Hepatocyte (in vitro differentiated cells): Measurements from ENCODE around the gene AGGF1. TPM values are rescaled to one million over a fixed set of nuclear protein-coding genes. Genes with fewer than 3 reads are reported as not detected.
A peak's percentile ranks its signal among the peaks of the same experiment; 100 is the strongest.

Experiments used
- DNase-seq: peaks from one replicate; pipeline ENCODE4 v3.0.0-alpha.2; 2016; ENCODE audit warnings: low spot score
- H2AFZ ChIP-seq: fragments of 200-600 bp; sonication (generic); 2 replicates; pipeline ENCODE4 v1.6.0; 2016; ENCODE audit warnings: antibody characterized with exemption, mild to moderate bottlenecking
- H3K27ac ChIP-seq: fragments of 200-600 bp; sonication (generic); 2 replicates; pipeline ENCODE4 v1.5.1; 2016; ENCODE audit warnings: mild to moderate bottlenecking
- H3K27me3 ChIP-seq: fragments of 200-600 bp; sonication (generic); 2 replicates; pipeline ENCODE4 v1.6.1; 2016
- H3K36me3 ChIP-seq: fragments of 200-600 bp; sonication (generic); replicated peaks from 2 replicates; pipeline ENCODE4 v1.5.1; 2016; ENCODE audit warnings: low read depth; ENCODE audit not compliant: insufficient read depth
- H3K4me1 ChIP-seq: fragments of 200-600 bp; sonication (generic); 2 replicates; pipeline ENCODE4 v1.5.1; 2016; ENCODE audit warnings: mild to moderate bottlenecking, moderate library complexity; ENCODE audit not compliant: insufficient read depth
- H3K4me2 ChIP-seq: fragments of 200-600 bp; sonication (generic); 2 replicates; pipeline ENCODE4 v1.6.0; 2016
- H3K4me3 ChIP-seq: fragments of 200-600 bp; sonication (generic); 2 replicates; pipeline ENCODE4 v1.5.1; 2016; ENCODE audit warnings: mild to moderate bottlenecking
- H3K79me2 ChIP-seq: fragments of 200-600 bp; sonication (generic); 2 replicates; pipeline ENCODE4 v1.6.0; 2017; ENCODE audit warnings: mild to moderate bottlenecking
- H3K9me2 ChIP-seq: fragments of 200-600 bp; sonication (generic); replicated peaks from 2 replicates; pipeline ENCODE4 v1.6.0; 2017; ENCODE audit warnings: mild to moderate bottlenecking; ENCODE audit not compliant: insufficient read depth
- H3K9me3 ChIP-seq: fragments of 200-600 bp; sonication (generic); 2 replicates; pipeline ENCODE4 v1.5.1; 2016; ENCODE audit warnings: low read depth, mild to moderate bottlenecking
- H4K20me1 ChIP-seq: fragments of 200-600 bp; sonication (generic); 2 replicates; pipeline ENCODE4 v1.6.0; 2016; ENCODE audit warnings: mild to moderate bottlenecking; ENCODE audit not compliant: insufficient read depth, poor library complexity, severe bottlenecking
- CTCF ChIP-seq: fragments of 200-600 bp; sonication (generic); IDR thresholded peaks from 2 replicates; pipeline ENCODE4 v1.5.1; 2016; ENCODE audit warnings: antibody characterized with exemption, mild to moderate bottlenecking; ENCODE audit not compliant: poor library complexity
- EZH2 ChIP-seq: fragments of 200-600 bp; sonication (generic); IDR thresholded peaks from 2 replicates; pipeline ENCODE4 v1.6.1; 2016; ENCODE audit warnings: antibody characterized with exemption, mild to moderate bottlenecking, borderline replicate concordance
- EZH2phosphoT487 ChIP-seq: fragments of 200-600 bp; sonication (generic); IDR thresholded peaks from one replicate; pipeline ENCODE4 v1.6.1; 2018; ENCODE audit warnings: antibody characterized with exemption, mild to moderate bottlenecking, low read depth, moderate library complexity; ENCODE audit not compliant: unreplicated experiment, severe bottlenecking
- WGBS: methylation state at CpG from one replicate; pipeline ENCODE4 v1.1.6; 2016; ENCODE audit warnings: low lambda C conversion rate; ENCODE audit errors: missing lambda C conversion rate; 5-methylcytosine and 5-hydroxymethylcytosine counted together
- polyA plus RNA-seq: library from polyadenylated mRNA; unstranded; fragments of >200 nt; fragmentation: Nextera tagmentation; extraction: Ambion mirVana; gene quantifications from 2 replicates; pipeline ENCODE4 v1.2.1, GENCODE V29; 2016
- total RNA-seq: library from RNA; depleted of rRNA; stranded (reverse); fragments of >200 nt; gene quantifications from 2 replicates; pipeline ENCODE4 v1.2.3, GENCODE V29; 2014

The AGGF1 gene
- total and polyA plus RNA-seq, 2 experiments from 2014 or later: 17.3 to 32.0 TPM

GRCh38 chr5:77012601-77013000, 17.6 kb upstream of the AGGF1 start:
- Histone ChIP-seq H3K4me3 (no peak overlapping the region), H3K27me3 (no peaks in the 10 kb centered on the region), H3K27ac (no peak overlapping the region), H3K9me2 (no peaks in the 10 kb centered on the region), H3K79me2 (no peaks in the 10 kb centered on the region), H3K9me3 (no peaks in the 10 kb centered on the region), H2AFZ (no peak overlapping the region), H3K4me1 (no peaks in the 10 kb centered on the region), H3K36me3 (no peaks in the 10 kb centered on the region), H3K4me2 (no peak overlapping the region), H4K20me1 (no peaks in the 10 kb centered on the region)
- DNase-seq: peak; percentile 9
- 79% methylated on average over 2 of the region's 2 CpGs for WGBS
- TF ChIP-seq EZH2: no peak
- no peak for TF ChIP-seq CTCF
- no peak for TF ChIP-seq EZH2phosphoT487

GRCh38 chr5:77015938-77016569, 14.2 kb upstream of the AGGF1 start:
- WGBS: 34% methylated on average over 3 of the region's 3 CpGs
- H3K4me2 ChIP-seq: no peak overlapping the region
- peak; percentile 55 for TF ChIP-seq CTCF
- no peak for TF ChIP-seq EZH2
- DNase-seq: peak; percentile 54
- no peaks in the 10 kb centered on the region for H3K9me2 ChIP-seq
- no peak overlapping the region for H2AFZ ChIP-seq
- H3K27me3 ChIP-seq: no peaks in the 10 kb centered on the region
- H3K27ac ChIP-seq: no peak overlapping the region
- H3K4me3 ChIP-seq: no peak overlapping the region
- H3K9me3 ChIP-seq: no peaks in the 10 kb centered on the region
- no peaks in the 10 kb centered on the region for H4K20me1 ChIP-seq
- H3K79me2 ChIP-seq: no peaks in the 10 kb centered on the region
- no peaks in the 10 kb centered on the region for H3K4me1 ChIP-seq
- no peaks in the 10 kb centered on the region for H3K36me3 ChIP-seq

- TF ChIP-seq EZH2 (no peak), EZH2phosphoT487 (no peak), CTCF (no peak)
- no peaks in the 10 kb centered on the region for H3K9me3 ChIP-seq
- no peak for DNase-seq
- H3K36me3 ChIP-seq: no peaks in the 10 kb centered on the region
- H2AFZ ChIP-seq: no peak overlapping the region
- no peaks in the 10 kb centered on the region for H3K9me2 ChIP-seq
- no peaks in the 10 kb centered on the region for H3K4me1 ChIP-seq
- no peak overlapping the region for H3K4me2 ChIP-seq
- no peaks in the 10 kb centered on the region for H3K79me2 ChIP-seq
- H4K20me1 ChIP-seq: no peaks in the 10 kb centered on the region
- WGBS: 96% methylated on average over 1 of the region's 1 CpG
- H3K27ac ChIP-seq: no peak overlapping the region
- H3K4me3 ChIP-seq: no peak overlapping the region
- no peaks in the 10 kb centered on the region for H3K27me3 ChIP-seq
Observed at GRCh38 chr5:77016962-77017361, 13.2 kb upstream of the AGGF1 start.
